Endodermal cell (in vitro differentiated cells): ENCODE results near the gene CHID1. TPM values are rescaled to one million over a fixed set of nuclear protein-coding genes. Genes with fewer than 3 reads are reported as not detected.

Experiments
- DNase-seq: peaks from one replicate; pipeline ENCODE4 v3.0.0-alpha.2; 2017
- H3K27ac ChIP-seq: 2 replicates; pipeline ENCODE4 v1.5.1; 2013; ENCODE audit warnings: mild to moderate bottlenecking, low read depth, low read length, moderate library complexity
- H3K27me3 ChIP-seq: 2 replicates; pipeline ENCODE4 v1.6.1; 2013; ENCODE audit warnings: mild to moderate bottlenecking, low read length, moderate library complexity; ENCODE audit not compliant: insufficient read depth, control insufficient read depth, poor library complexity, severe bottlenecking
- H3K36me3 ChIP-seq: 2 replicates; pipeline ENCODE4 v1.7.0; 2013; ENCODE audit warnings: mild to moderate bottlenecking, low read length, moderate library complexity; ENCODE audit not compliant: control insufficient read depth, insufficient read depth
- H3K4me1 ChIP-seq: one replicate; pipeline ENCODE4 v1.7.0; 2013; ENCODE audit warnings: low read length; ENCODE audit not compliant: control insufficient read depth, insufficient read depth
- H3K4me3 ChIP-seq: 2 replicates; pipeline ENCODE4 v1.5.1; 2013; ENCODE audit warnings: mild to moderate bottlenecking, low read length, moderate library complexity
- H3K9ac ChIP-seq: 2 replicates; pipeline ENCODE4 v1.6.1; 2013; ENCODE audit warnings: mild to moderate bottlenecking, low read length, moderate library complexity; ENCODE audit not compliant: poor library complexity, severe bottlenecking; ENCODE audit errors: extremely low read depth
- H3K9me3 ChIP-seq: 2 replicates; pipeline ENCODE4 v1.6.1; 2013; ENCODE audit warnings: mild to moderate bottlenecking, low read length, moderate library complexity; ENCODE audit not compliant: control insufficient read depth
- H3K27ac Mint-ChIP-seq: 2 replicates; pipeline ENCODE4 v1.8.0; 2020; ENCODE audit warnings: mixed read lengths
- H3K27me3 Mint-ChIP-seq: 2 replicates; pipeline ENCODE4 v1.8.0; 2021; ENCODE audit warnings: mild to moderate bottlenecking, mixed read lengths; ENCODE audit not compliant: insufficient read depth
- H3K36me3 Mint-ChIP-seq: 2 replicates; pipeline ENCODE4 v1.8.0; 2020; ENCODE audit warnings: low read depth, mixed read lengths
- H3K4me1 Mint-ChIP-seq: 2 replicates; pipeline ENCODE4 v1.8.0; 2020; ENCODE audit warnings: mixed read lengths
- H3K4me3 Mint-ChIP-seq: 2 replicates; pipeline ENCODE4 v1.8.0; 2020; ENCODE audit warnings: mild to moderate bottlenecking, moderate library complexity, mixed read lengths
- H3K9me3 Mint-ChIP-seq: 2 replicates; pipeline ENCODE4 v1.8.0; 2020; ENCODE audit warnings: mild to moderate bottlenecking, mixed read lengths
- CTCF ChIP-seq: fragments of 200-600 bp; sonication (generic); conservative IDR thresholded peaks from 2 replicates; pipeline ENCODE4 v1.5.0; 2021; ENCODE audit warnings: antibody characterized with exemption, mild to moderate bottlenecking
- WGBS, 2 experiments: methylation state at CpG; one replicate each; pipeline versions ENCODE4 v1.1.5 to v1.1.7; 2013; ENCODE audit warnings: missing lambda C conversion rate in 2 of 2, mixed read lengths in 1 of 2; ENCODE audit not compliant: insufficient coverage in 1 of 2, insufficient read length in 1 of 2; 5-methylcytosine and 5-hydroxymethylcytosine counted together
- total RNA-seq, 2 donors: library from RNA; stranded (reverse); fragmentation: NEBNext Ultra II Directional in 1 of 2; extraction: Animal tissue kit (Norgen Biotek cat#: 25700) in 1 of 2; gene quantifications; 2 replicates in 1 of 2; 3 replicates in 1 of 2; pipeline ENCODE4 v1.2.1, GENCODE V29; 2021

The CHID1 gene
- total RNA-seq, 2 donors from 2014 or later: 82.0 to 83.5 TPM

DNA sequence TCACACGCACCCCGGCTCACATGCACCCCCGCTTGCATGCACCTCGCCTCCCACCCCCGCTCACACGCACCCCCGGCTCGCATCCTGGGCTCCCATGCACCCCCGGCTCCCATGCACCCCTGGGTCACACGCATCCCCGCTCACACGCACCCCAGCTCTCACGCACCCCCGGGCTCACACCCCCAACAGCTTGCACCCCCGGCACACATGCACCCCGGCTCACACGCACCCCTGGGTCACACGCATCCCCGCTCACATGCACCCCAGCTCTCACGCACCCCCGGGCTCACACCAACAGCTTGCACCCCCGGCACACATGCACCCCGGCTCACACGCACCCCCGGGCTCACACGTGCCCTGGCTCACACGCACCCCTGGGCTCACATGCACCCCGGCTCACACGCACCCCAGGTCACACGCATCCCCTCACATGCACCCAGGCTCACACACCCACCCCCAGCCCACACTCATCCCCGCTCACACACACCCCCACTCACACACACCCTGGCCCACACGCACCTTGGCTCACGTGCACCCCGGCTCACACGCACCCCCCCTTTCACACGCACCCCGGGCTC is 51.8 kb downstream of the CHID1 start:
- no peak overlapping the region for H3K4me3 ChIP-seq
- no peak overlapping the region for H3K9ac ChIP-seq
- peaks cover 5% of the 10 kb centered on the region for H3K4me1 Mint-ChIP-seq
- H3K27me3 Mint-ChIP-seq: no peaks in the 10 kb centered on the region
- no peak overlapping the region for H3K27ac Mint-ChIP-seq
- no peaks in the 10 kb centered on the region for H3K4me1 ChIP-seq
- no peak for TF ChIP-seq CTCF
- H3K9me3 ChIP-seq: no peaks in the 10 kb centered on the region
- no peaks in the 10 kb centered on the region for H3K27me3 ChIP-seq
- no peaks in the 10 kb centered on the region for H3K36me3 ChIP-seq
- 80 to 95% methylated on average over 2 to 33 of the region's 37 CpGs for WGBS, 2 experiments
- DNase-seq: no peak
- H3K36me3 Mint-ChIP-seq: peaks cover 3% of the 10 kb centered on the region
- H3K27ac ChIP-seq: no peak overlapping the region
- no peak overlapping the region for H3K4me3 Mint-ChIP-seq
- H3K9me3 Mint-ChIP-seq: no peaks in the 10 kb centered on the region

- Histone ChIP-seq H3K4me3 (no peak overlapping the region), H3K36me3 (no peaks in the 10 kb centered on the region), H3K9me3 (no peaks in the 10 kb centered on the region), H3K27ac (no peak overlapping the region), H3K4me1 (no peaks in the 10 kb centered on the region), H3K27me3 (no peaks in the 10 kb centered on the region), H3K9ac (no peak overlapping the region)
- Mint-ChIP-seq H3K36me3 (peaks cover 3% of the 10 kb centered on the region), H3K4me3 (no peak overlapping the region), H3K27ac (no peak overlapping the region), H3K4me1 (peaks cover 4% of the 10 kb centered on the region), H3K9me3 (no peaks in the 10 kb centered on the region), H3K27me3 (no peaks in the 10 kb centered on the region)
- 88 to 94% methylated on average over 17 to 27 of the region's 27 CpGs for WGBS, 2 experiments
- no peak for DNase-seq
- TF ChIP-seq CTCF: no peak
Observed at GRCh38 chr11:858053-858761, 52.4 kb downstream of the CHID1 start.

DNA sequence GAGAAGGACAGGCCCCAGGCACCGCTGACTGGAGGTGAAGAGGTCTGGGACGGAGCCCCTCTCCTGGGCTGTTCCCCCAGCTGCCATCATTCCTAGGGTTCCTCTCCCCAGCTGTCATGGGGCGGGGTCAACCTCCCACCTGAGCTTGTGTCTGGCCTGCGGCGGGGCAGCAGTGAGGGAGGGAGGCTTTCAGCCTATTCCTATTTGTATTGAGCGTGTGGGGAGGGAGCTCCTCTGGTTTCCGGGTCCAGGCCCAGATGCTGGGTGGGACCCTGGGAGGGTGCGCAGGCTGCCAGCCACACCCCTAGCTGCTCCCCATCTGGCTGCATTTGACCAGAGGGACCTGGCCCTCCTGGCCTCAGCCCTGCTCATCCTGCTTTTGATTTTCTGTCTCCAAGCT is 54.2 kb downstream of the CHID1 start:
- no peaks in the 10 kb centered on the region for H3K9me3 Mint-ChIP-seq
- no peaks in the 10 kb centered on the region for H3K36me3 ChIP-seq
- WGBS, 2 experiments: 91 to 96% methylated on average over 6 to 7 of the region's 8 CpGs
- H3K36me3 Mint-ChIP-seq: peaks cover 3% of the 10 kb centered on the region
- H3K9me3 ChIP-seq: no peaks in the 10 kb centered on the region
- H3K4me1 ChIP-seq: no peaks in the 10 kb centered on the region
- no peak overlapping the region for H3K9ac ChIP-seq
- H3K27ac Mint-ChIP-seq: no peak overlapping the region
- no peak overlapping the region for H3K4me3 Mint-ChIP-seq
- TF ChIP-seq CTCF: no peak
- DNase-seq: no peak
- H3K4me1 Mint-ChIP-seq: peaks cover 3% of the 10 kb centered on the region
- no peak overlapping the region for H3K27ac ChIP-seq
- no peaks in the 10 kb centered on the region for H3K27me3 Mint-ChIP-seq
- no peak overlapping the region for H3K4me3 ChIP-seq
- H3K27me3 ChIP-seq: no peaks in the 10 kb centered on the region
